Activated naive CD8-positive, alpha-beta T cell treated with anti-CD3 and anti-CD28 coated beads for 36 hours (primary cell): Measurements from ENCODE around the gene HNRNPH1. TPM values are rescaled to one million over a fixed set of nuclear protein-coding genes. Genes with fewer than 3 reads are reported as not detected.
A peak's percentile ranks its signal among the peaks of the same experiment; 100 is the strongest.

Experiments
- DNase-seq: peaks from one replicate; pipeline ENCODE4 v3.0.0; 2021
- H3K27ac Mint-ChIP-seq: one replicate; pipeline ENCODE4 v1.8.0; 2022; ENCODE audit warnings: mild to moderate bottlenecking, moderate library complexity, mixed read lengths
- H3K27me3 Mint-ChIP-seq: one replicate; pipeline ENCODE4 v1.8.0; 2022; ENCODE audit warnings: mild to moderate bottlenecking, mixed read lengths
- H3K36me3 Mint-ChIP-seq: one replicate; pipeline ENCODE4 v1.8.0; 2021; ENCODE audit warnings: mild to moderate bottlenecking, mixed read lengths
- H3K4me1 Mint-ChIP-seq: one replicate; pipeline ENCODE4 v1.8.0; 2021; ENCODE audit warnings: mixed read lengths
- H3K4me3 Mint-ChIP-seq: one replicate; pipeline ENCODE4 v1.8.0; 2022; ENCODE audit warnings: mild to moderate bottlenecking, moderate library complexity, mixed read lengths
- H3K9me3 Mint-ChIP-seq: one replicate; pipeline ENCODE4 v1.8.0; 2022; ENCODE audit warnings: mixed read lengths
- total RNA-seq, 2 experiments: library from RNA; stranded (reverse); gene quantifications; one replicate each; pipeline ENCODE4 v1.2.3, GENCODE V29; 2021

HNRNPH1 gene
- total RNA-seq, 2 experiments from 2014 or later, result 840 to 912 TPM

DNA sequence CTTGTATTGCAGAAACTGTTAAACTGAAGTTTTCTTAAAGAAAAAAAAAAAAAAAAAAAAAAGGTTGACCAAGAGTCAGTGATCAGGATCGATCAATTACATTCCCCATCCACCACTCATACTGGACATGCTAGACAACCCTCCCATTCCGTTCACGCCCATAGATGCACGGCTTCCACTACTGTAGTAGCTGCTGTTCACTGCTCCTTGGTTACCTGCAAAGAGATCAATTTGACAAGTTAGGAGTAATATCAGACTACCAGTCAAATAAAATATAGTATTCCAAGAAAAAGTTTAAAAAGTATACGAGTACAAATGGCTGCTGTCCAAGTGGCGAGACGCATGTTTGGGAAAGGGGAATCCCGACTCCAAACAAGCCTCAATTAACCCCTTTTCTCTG is 8.7 kb downstream of the HNRNPH1 start:
- DNase-seq, result no peak
- peak overlapping the region; percentile 44 for H3K4me3 Mint-ChIP-seq
- H3K27ac Mint-ChIP-seq, result peak overlapping the region; percentile 50
- H3K36me3 Mint-ChIP-seq, result peaks cover 65% of the 10 kb centered on the region
- peaks cover 6% of the 10 kb centered on the region for H3K27me3 Mint-ChIP-seq
- peaks cover 47% of the 10 kb centered on the region for H3K4me1 Mint-ChIP-seq
- no peaks in the 10 kb centered on the region for H3K9me3 Mint-ChIP-seq

- no peaks in the 10 kb centered on the region for H3K9me3 Mint-ChIP-seq
- H3K27ac Mint-ChIP-seq, result peak overlapping the region; percentile 76
- peaks cover 49% of the 10 kb centered on the region for H3K4me1 Mint-ChIP-seq
- peak overlapping the region; percentile 44 for H3K4me3 Mint-ChIP-seq
- DNase-seq, result no peak
- peaks cover 6% of the 10 kb centered on the region for H3K27me3 Mint-ChIP-seq
- peaks cover 60% of the 10 kb centered on the region for H3K36me3 Mint-ChIP-seq
Observed at GRCh38 chr5:179613460-179614071, 9.9 kb downstream of the HNRNPH1 start.

- peaks cover 49% of the 10 kb centered on the region for H3K4me1 Mint-ChIP-seq
- H3K36me3 Mint-ChIP-seq, result peaks cover 55% of the 10 kb centered on the region
- peaks cover 6% of the 10 kb centered on the region for H3K27me3 Mint-ChIP-seq
- H3K9me3 Mint-ChIP-seq, result no peaks in the 10 kb centered on the region
- H3K4me3 Mint-ChIP-seq, result peak overlapping the region; percentile 44
- DNase-seq, result no peak
- peak overlapping the region; percentile 76 for H3K27ac Mint-ChIP-seq
Observed at GRCh38 chr5:179612577-179613459, 10.7 kb downstream of the HNRNPH1 start.

GRCh38 chr5:179610903-179611265 is 12.6 kb downstream of the HNRNPH1 start:
- Mint-ChIP-seq H3K4me1 (peaks cover 34% of the 10 kb centered on the region), H3K4me3 (no peak overlapping the region), H3K27ac (peak overlapping the region; percentile 36), H3K36me3 (peaks cover 38% of the 10 kb centered on the region), H3K9me3 (no peaks in the 10 kb centered on the region), H3K27me3 (peaks cover 6% of the 10 kb centered on the region)
- no peak for DNase-seq

DNA sequence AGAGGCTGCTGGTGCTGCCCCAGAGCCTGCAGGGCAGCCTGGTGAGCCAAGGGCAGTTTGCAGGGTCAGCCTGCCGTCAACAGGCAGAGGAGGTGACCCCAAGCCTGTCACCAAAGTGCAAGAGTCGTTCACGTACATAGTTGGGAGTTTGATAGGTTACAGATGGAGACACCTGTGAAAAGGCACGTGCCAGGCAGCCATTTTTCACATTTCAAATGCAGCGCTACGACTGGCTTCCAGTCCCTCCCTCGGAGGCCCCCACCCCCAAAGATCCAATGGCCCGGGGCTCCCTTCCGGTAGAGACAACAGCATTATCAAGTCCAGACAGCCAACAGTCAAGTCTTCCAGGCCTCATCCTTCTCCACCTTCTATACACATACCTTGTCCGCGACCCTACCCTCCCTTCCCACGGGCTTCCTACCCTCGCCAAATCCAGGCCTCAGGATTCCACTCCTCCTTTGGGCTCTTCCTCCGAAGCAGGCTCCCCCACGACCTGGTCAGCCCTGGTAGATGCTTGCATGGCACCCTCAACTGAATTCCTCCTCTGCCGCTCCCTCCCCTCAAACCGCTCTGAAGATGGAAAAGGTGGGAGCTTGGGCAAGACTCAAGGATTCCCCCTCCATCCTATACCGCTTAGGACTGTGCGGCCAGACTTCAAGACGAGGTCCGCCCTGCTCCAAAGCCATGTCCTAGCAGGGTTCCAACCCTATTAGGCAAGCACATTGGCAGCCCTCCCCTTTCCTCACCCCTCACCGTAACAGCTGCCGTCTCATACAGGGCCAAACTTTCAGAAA is 13.2 kb downstream of the HNRNPH1 start:
- H3K4me3 Mint-ChIP-seq, result no peak overlapping the region
- H3K27me3 Mint-ChIP-seq, result peaks cover 6% of the 10 kb centered on the region
- no peak for DNase-seq

DNA sequence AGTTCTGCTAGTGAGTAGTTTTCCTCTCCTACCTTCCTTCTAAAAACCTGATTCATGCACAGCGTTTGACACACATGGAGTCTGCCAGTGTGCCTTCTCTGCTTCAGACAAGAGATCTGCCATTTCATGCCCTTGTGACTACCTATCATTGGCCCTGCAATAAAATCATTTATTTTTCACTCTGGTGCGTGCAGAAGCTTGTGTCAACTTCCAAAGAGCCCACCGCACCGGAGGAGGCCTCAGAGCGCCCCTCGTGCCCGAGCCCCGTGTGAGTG is 13.7 kb downstream of the HNRNPH1 start:
- no peak overlapping the region for H3K4me3 Mint-ChIP-seq
- peaks cover 34% of the 10 kb centered on the region for H3K4me1 Mint-ChIP-seq
- peaks cover 6% of the 10 kb centered on the region for H3K27me3 Mint-ChIP-seq
- no peak for DNase-seq
- no peaks in the 10 kb centered on the region for H3K9me3 Mint-ChIP-seq
- H3K27ac Mint-ChIP-seq, result peak overlapping the region; percentile 8
- peaks cover 31% of the 10 kb centered on the region for H3K36me3 Mint-ChIP-seq

More for the DNA sequence above, 13.2 kb downstream of the HNRNPH1 start:
- Mint-ChIP-seq H3K27ac (peak overlapping the region; percentile 36), H3K36me3 (peaks cover 34% of the 10 kb centered on the region), H3K4me1 (peaks cover 34% of the 10 kb centered on the region), H3K9me3 (no peaks in the 10 kb centered on the region)

DNA sequence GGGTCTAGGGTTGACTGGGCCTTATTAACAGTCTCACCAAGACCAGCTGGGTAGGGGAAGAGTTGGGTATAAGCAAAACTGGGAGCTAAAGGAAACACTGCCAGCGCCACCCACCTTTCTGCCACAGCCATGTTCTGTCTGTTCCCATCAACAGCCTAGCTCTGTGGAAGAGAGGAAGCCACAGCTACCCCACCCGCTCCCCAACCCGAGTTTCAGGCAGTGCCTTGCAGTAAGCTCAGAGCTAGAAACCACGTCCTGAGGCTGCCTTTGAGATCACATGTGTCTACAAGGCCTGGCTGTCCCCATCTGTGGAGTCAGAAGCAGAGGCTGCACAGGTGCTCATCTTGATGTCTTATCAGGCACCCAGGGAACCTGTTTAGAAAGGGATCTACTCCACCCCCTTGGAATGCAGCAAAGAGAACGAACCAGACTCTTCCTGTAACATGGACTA is 15.3 kb downstream of the HNRNPH1 start:
- DNase-seq, result peak; percentile 31
- Mint-ChIP-seq H3K27me3 (peaks cover 3% of the 10 kb centered on the region), H3K36me3 (peaks cover 18% of the 10 kb centered on the region), H3K27ac (peak overlapping the region; percentile 67), H3K4me1 (peaks cover 28% of the 10 kb centered on the region), H3K9me3 (no peaks in the 10 kb centered on the region), H3K4me3 (no peak overlapping the region)

DNA sequence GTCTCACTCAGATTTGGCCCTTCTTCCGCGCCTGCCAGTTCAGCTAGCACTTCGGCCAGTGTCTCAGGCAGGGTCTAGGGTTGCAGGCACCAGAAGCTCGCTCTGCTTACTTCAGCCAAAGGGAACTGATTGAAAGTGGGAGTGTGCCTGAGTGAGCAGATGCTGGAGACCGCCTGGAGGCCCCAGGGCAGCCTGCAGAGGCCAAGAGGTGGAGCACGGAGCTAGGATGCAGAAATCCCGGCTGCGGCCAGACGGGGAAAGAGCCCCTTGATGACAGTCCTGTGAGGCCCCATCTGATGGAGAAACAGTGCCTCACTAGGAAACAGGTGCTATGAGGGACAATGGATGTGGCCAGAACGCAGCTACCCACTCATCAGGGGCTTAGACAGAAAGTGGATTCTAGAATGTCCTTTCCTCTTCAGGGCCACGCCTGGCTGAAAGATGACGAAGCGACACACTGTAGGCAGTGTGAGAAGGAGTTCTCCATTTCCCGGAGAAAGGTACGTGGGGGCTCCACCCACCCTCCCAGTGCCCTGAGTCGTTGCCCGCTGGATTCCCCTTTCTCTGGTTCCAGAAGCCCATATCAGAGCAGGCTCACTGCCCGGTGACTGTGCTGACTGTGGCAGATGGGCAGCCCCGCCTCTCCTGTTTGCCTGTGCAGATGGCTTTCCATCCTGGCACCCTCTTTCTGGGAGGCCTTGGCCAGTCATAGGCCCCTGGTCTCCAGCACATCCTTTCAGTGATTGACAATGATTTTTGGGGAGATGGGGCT is 16.1 kb downstream of the HNRNPH1 start:
- H3K36me3 Mint-ChIP-seq, result peaks cover 16% of the 10 kb centered on the region
- no peaks in the 10 kb centered on the region for H3K9me3 Mint-ChIP-seq
- peak overlapping the region; percentile 67 for H3K27ac Mint-ChIP-seq
- no peak overlapping the region for H3K4me3 Mint-ChIP-seq
- H3K4me1 Mint-ChIP-seq, result peaks cover 22% of the 10 kb centered on the region
- no peak for DNase-seq
- H3K27me3 Mint-ChIP-seq, result no peaks in the 10 kb centered on the region

DNA sequence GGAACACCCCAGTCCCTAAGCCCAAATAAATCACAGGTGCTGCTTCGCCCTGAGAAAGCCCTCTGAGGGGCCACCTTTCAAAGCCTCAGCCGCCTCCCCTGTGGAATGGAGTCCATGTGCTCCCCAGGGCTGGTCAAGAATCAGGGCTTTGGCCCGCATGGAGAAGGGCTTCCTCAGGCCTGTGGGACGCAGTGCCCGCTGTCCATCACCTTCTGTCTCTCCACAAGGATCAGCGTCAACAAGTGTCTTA is 16.6 kb downstream of the HNRNPH1 start:
- DNase-seq, result no peak
- H3K9me3 Mint-ChIP-seq, result no peaks in the 10 kb centered on the region
- H3K27me3 Mint-ChIP-seq, result no peaks in the 10 kb centered on the region
- H3K4me3 Mint-ChIP-seq, result no peak overlapping the region
- H3K27ac Mint-ChIP-seq, result peak overlapping the region; percentile 57
- peaks cover 14% of the 10 kb centered on the region for H3K36me3 Mint-ChIP-seq
- H3K4me1 Mint-ChIP-seq, result peaks cover 22% of the 10 kb centered on the region

- no peak for DNase-seq
- Mint-ChIP-seq H3K36me3 (peaks cover 12% of the 10 kb centered on the region), H3K4me3 (no peak overlapping the region), H3K9me3 (no peaks in the 10 kb centered on the region), H3K27me3 (no peaks in the 10 kb centered on the region), H3K4me1 (peaks cover 22% of the 10 kb centered on the region), H3K27ac (peak overlapping the region; percentile 57)
Observed at GRCh38 chr5:179606071-179606909, 17.2 kb downstream of the HNRNPH1 start.

DNA sequence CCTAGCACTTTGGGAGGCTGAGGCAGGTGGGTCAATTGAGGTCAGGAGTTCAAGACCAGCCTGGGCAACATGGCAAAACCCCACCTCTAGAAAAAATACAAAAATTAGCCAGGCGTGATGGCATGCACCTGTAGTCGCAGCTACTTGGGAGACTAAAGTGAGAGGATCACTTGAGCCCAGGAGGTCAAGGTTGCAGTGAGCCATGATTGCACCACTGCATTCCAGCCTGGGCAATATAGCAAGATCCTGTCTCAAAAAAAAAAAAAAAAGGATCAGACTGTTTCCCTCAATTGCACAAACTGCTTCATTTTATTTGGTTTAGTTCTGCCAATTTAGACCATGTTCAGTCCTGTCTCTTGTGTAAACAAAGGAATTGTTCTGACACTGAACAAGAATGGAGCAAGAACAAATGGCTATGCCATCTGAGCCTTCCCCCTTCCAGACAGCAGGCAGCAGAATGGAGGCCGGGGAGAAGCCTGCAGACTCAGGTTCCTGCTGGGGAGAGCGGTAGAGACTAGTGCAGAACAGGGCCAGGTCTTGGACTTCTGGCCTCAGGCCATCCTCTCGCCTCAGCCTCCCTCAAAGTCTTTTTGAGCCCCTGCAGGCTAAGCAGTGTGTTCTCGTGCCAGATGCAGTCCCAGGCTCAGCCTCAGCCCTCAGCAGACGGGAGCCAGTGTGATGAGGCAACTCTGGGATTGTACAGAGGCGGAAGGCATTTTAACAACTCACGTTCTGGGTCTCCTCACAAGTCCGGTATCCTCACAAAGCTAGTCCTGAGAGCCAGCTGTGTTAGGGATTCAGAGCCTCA is 18.2 kb downstream of the HNRNPH1 start:
- Mint-ChIP-seq H3K4me1 (peaks cover 15% of the 10 kb centered on the region), H3K27me3 (no peaks in the 10 kb centered on the region), H3K36me3 (peaks cover 10% of the 10 kb centered on the region), H3K9me3 (no peaks in the 10 kb centered on the region), H3K27ac (peak overlapping the region; percentile 3), H3K4me3 (no peak overlapping the region)
- no peak for DNase-seq

DNA sequence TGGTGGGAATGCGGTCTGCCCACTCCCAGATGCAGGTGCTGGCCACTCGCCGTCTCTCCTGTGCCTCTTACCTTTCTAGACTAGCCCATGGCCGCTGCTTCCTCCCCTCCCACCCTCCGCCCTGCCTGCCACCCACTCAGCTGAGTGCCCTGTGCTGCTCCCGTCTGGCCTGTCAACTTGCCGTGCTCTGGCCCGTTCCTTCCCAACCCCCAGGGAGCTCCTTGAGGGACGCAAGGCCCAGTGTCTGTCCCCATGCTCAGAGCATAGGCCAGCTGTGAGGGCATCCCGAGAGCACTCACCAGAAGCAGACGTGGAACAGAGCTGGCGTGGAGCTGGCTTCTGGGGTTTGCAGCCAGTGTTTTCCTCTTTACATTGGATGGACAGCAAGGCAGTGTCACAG is 20.2 kb downstream of the HNRNPH1 start:
- peaks cover 9% of the 10 kb centered on the region for H3K36me3 Mint-ChIP-seq
- no peak overlapping the region for H3K27ac Mint-ChIP-seq
- H3K27me3 Mint-ChIP-seq, result no peaks in the 10 kb centered on the region
- no peak overlapping the region for H3K4me3 Mint-ChIP-seq
- no peaks in the 10 kb centered on the region for H3K9me3 Mint-ChIP-seq
- peaks cover 1% of the 10 kb centered on the region for H3K4me1 Mint-ChIP-seq
- no peak for DNase-seq

DNA sequence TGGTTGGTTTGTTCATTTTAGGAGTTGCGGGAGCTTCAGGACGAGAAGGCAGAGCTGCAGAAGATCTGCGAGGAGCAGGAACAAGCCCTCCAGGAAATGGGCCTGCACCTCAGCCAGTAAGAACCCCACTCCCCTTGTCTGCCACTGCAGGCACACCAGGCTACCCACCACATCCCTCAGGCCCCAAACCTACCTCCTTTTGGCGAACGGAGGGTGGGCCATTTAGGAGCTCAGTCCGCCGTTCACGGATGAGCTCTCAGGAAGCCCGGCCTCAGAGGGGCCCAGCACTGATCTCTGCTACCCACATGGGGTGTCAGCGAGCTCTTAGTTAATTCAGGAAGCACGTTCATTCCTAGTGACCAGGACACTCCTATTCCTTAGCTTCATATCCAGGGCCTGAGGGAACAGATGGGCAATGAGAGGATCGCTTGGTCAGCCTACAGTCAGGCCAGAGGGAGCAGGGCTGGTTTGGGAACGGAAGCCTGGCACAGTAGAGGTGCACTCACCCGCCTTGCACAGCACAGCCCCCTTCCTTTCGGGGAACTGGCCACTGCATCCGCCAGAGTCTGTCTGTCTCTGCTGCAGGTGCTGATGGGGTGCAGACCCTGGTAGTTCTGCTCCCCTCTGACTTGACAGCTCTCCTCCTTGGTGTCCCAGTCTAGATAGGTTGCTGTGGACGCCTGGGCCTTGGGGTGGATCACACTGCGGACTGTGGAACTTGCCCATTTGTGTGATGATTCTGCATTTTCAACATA is 21.4 kb downstream of the HNRNPH1 start:
- H3K4me3 Mint-ChIP-seq, result no peak overlapping the region
- H3K27ac Mint-ChIP-seq, result no peak overlapping the region
- H3K27me3 Mint-ChIP-seq, result no peaks in the 10 kb centered on the region
- peaks cover 9% of the 10 kb centered on the region for H3K36me3 Mint-ChIP-seq
- H3K9me3 Mint-ChIP-seq, result no peaks in the 10 kb centered on the region
- no peak for DNase-seq
- H3K4me1 Mint-ChIP-seq, result no peaks in the 10 kb centered on the region
